HG03066 (cell line): Measurements from ENCODE around the gene EVC2.
"Not testable (repeated sequence)": the region's sequence is repeated elsewhere in the genome, so short reads cannot be mapped to it uniquely, and the experiment has no call there.

Experiments used
- ATAC-seq: cut with Tn5 transposase; IDR thresholded peaks from one replicate; pipeline ENCODE4 v1.9.1; 2021; ENCODE audit warnings: low read depth; ENCODE audit not compliant: unreplicated experiment

The EVC2 gene

GRCh38 chr4:5631352-5632065 is 76.8 kb downstream of the EVC2 start:
- no peak for ATAC-seq

GRCh38 chr4:5630762-5631161 is 77.6 kb downstream of the EVC2 start:
- no peak for ATAC-seq

- no peak for ATAC-seq
Observed at GRCh38 chr4:5629542-5629941, 78.8 kb downstream of the EVC2 start.

GRCh38 chr4:5626913-5627312 is 81.4 kb downstream of the EVC2 start:
- no peak for ATAC-seq

- ATAC-seq: no peak
Observed at GRCh38 chr4:5622596-5622995, 85.8 kb downstream of the EVC2 start.

GRCh38 chr4:5619913-5620625 is 88.3 kb downstream of the EVC2 start:
- ATAC-seq: no peak

- ATAC-seq: no peak
Observed at GRCh38 chr4:5618051-5618960, 90.1 kb downstream of the EVC2 start.

- ATAC-seq: no peak
Observed at GRCh38 chr4:5616331-5616950, 91.9 kb downstream of the EVC2 start.

GRCh38 chr4:5615496-5616075 is 92.8 kb downstream of the EVC2 start:
- no peak for ATAC-seq

- ATAC-seq: no peak
Observed at GRCh38 chr4:5611750-5612149, 96.6 kb downstream of the EVC2 start.

GRCh38 chr4:5609306-5610007 is 98.9 kb downstream of the EVC2 start:
- no peak for ATAC-seq

- ATAC-seq: not testable (repeated sequence)
Observed at GRCh38 chr4:5593828-5594227, 114.5 kb downstream of the EVC2 start.

GRCh38 chr4:5592272-5592671 is 116.1 kb downstream of the EVC2 start:
- ATAC-seq: no peak

- no peak for ATAC-seq
Observed at GRCh38 chr4:5589495-5589894, 118.9 kb downstream of the EVC2 start.

- ATAC-seq: no peak
Observed at GRCh38 chr4:5588046-5588445, 120.3 kb downstream of the EVC2 start.

- no peak for ATAC-seq
Observed at GRCh38 chr4:5575941-5576340, 132.4 kb downstream of the EVC2 start.

GRCh38 chr4:5574386-5574785 is 134.0 kb downstream of the EVC2 start:
- no peak for ATAC-seq

GRCh38 chr4:5573965-5574364 is 134.4 kb downstream of the EVC2 start:
- no peak for ATAC-seq

GRCh38 chr4:5572751-5573150 is 135.6 kb downstream of the EVC2 start:
- ATAC-seq: no peak

GRCh38 chr4:5572114-5572513 is 136.2 kb downstream of the EVC2 start:
- ATAC-seq: no peak
